GM10266 (cell line): Measurements from ENCODE around the gene TUBGCP3.
A peak's percentile ranks its signal among the peaks of the same experiment; 100 is the strongest.

ENCODE experiments used
- DNase-seq: peaks from one replicate; pipeline ENCODE4 v3.0.0; 2012; ENCODE audit errors: extremely low spot score
- TF ChIP-seq, protein P1 (sequence below): IDR thresholded peaks from 2 replicates; pipeline ENCODE4 v1.5.1; 2012; ENCODE audit warnings: mild to moderate bottlenecking, low read depth; ENCODE audit not compliant: control insufficient read depth, insufficient read depth; ENCODE audit errors: missing control alignments

Gene TUBGCP3

DNA sequence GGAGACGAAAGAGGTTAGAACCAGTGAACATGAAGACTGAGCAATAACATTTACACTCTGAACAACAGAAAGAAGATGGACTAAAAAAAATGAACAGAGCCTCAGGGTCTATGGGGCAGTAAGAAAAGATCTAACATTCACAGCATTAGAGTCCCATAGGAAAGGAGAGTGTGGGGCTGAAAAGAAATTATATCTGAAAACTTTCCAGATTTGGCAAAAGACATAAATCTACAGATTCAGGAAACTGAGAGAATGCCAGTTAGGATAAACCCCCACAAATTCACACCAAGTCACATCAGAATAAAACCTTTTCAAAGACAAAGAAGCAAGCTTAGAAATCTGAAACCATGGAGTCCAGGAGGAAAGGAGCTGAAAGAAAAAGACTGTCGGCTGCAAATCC is 20.3 kb upstream of the TUBGCP3 start:
- DNase-seq = no peak
- TF ChIP-seq, protein P1, sequence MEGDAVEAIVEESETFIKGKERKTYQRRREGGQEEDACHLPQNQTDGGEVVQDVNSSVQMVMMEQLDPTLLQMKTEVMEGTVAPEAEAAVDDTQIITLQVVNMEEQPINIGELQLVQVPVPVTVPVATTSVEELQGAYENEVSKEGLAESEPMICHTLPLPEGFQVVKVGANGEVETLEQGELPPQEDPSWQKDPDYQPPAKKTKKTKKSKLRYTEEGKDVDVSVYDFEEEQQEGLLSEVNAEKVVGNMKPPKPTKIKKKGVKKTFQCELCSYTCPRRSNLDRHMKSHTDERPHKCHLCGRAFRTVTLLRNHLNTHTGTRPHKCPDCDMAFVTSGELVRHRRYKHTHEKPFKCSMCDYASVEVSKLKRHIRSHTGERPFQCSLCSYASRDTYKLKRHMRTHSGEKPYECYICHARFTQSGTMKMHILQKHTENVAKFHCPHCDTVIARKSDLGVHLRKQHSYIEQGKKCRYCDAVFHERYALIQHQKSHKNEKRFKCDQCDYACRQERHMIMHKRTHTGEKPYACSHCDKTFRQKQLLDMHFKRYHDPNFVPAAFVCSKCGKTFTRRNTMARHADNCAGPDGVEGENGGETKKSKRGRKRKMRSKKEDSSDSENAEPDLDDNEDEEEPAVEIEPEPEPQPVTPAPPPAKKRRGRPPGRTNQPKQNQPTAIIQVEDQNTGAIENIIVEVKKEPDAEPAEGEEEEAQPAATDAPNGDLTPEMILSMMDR = no peak

DNA sequence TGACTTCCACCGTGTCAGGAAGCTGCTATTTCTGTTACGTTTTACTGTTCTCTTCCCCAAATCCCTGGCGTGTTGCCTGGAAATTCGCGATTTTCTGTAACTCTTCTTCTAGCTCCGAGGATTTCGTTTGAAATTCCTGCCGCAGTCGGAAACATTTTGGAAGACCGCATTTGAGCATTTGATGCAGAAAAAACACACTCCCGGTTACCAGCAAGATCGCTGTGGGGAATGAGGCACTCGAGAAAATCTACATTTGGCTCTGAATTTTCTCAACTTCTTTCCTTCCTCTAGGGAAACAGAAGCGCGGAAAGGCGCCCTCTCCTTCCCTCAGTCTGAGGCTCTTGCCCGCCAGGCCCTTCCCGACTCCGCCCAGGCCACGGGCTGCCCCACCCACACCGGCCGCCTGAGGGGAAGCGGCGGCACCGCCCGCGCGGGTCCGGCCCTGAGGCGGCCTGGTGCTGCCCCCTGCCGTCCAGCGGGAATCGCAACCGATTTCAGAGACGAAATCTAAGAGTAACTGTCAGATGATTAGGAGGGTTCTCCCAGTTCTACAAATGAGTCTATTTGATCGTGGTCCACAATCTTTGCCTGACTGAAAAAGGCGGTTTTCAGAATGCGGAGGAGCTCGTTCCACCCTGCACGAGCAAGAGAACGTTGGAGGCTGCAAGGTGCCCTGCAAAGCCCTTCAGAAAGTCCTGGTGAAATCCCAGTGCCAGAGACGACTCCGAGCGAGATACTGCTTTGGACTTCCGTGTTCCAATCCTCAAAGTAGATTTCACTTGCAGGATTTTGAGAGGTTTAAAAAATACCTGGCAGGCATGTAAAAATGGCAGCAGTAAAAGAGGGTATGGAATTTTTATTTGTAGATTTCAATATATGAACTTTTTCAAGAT is 18.4 kb upstream of the TUBGCP3 start:
- peak; percentile 92 for DNase-seq
- TF ChIP-seq, protein P1 = peak; percentile 93

DNA sequence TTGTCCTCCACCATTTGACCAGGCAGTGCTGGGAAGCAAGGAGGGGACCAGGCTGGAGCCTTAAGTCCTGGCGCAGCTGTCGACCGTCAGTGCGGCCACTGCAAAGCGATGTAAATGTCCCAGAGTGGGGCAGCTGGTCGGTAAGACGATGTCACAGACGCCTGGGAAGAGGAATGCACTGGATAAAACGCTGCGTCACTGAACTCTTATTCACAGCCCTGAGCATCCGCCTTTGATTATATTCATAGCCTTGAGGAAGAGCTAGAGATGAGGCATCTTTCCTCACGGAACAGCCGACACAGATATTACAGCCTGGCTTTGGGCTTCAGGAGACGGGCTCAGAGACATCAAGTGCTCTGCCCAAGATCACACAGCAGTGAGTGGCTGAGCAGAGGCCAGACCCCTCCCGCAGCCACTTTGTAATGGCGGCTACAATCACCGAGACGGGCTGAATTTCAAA is 17.6 kb upstream of the TUBGCP3 start:
- DNase-seq = no peak
- TF ChIP-seq, protein P1 = no peak

DNA sequence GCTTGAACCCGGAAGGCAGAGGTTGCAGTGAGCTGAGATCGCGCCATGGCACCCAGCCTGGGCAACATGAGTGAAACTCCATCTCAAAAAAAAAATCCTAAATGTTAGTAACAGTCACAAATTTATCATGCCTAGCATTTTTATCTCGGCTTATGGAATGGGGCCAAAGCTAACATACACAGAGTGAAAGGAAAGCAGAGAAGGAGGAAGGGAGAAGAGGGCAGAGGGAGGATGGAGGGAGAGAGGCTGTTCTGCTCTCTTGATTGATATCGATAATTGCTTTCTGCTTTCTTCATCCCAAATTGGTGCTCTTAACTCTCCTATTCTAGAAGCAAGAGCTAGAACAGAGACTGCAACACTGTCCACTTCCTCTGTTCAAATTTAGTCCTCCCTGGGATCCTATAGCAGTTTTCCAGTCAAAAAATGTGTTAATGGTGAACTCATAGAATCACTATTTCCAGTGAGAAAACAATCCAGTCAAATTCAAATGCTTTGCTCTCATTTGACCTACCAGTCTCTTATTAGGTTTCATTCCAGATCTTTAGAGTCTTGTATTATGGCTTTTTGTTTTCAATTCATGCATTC is 15.8 kb upstream of the TUBGCP3 start:
- TF ChIP-seq, protein P1 = no peak
- no peak for DNase-seq

DNA sequence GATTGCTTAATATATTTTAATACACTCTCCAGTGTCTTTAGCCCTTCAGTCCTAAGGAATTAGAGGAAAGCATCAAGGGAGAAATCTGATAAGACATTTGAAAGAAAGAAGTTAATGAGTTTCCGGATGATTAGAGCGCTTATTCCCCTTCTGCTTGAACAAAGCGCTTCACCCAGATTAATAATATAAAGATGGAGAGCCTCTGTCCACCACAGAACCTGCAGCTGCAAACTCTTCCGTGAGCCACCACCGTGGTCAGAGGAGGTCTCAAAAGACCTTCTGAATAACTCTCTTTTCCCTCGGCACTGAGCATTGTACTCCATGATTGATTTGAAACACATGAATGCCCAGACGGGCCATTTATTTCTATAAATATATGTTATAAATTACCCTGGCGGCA is 14.2 kb upstream of the TUBGCP3 start:
- no peak for DNase-seq
- TF ChIP-seq, protein P1 = no peak

DNA sequence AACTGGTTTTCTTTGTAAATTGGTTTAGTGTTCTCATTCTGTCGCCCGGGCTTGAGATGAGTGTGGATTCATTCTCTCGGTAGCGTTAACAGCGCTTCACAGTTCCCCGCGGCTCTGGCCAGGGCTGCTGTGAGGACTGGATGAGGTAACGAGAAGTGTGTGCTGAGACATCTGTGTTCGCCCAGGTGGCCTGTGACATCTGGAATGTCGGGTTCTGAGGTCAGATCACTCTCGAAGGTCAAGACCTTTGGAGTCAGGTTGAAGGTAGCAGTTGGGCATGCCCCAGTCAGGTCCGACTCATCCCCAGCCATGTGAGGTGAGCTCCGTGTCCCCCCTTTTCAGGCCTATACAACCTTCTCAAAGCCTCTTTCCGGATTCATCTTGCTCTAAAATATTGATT is 13.4 kb upstream of the TUBGCP3 start:
- TF ChIP-seq, protein P1 = no peak
- DNase-seq = no peak

DNA sequence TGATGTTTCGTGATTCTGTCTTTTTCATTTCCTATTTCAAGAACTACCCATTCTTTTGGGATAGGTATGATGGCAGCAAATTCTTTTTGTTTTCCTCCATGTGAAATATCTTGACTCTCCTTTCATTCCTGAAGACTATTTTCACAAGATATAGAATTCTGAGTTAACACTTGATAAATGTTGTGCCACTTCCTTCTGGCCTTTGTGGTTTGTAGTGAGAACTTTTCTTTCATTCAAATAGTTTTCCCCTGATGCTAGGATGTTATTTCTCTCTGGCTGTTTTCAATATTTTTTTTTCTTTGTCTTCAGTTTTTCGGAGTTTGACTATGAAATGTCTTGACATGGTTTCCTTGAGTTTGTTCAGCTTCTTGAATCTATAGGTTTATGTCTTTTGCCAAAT is 8.3 kb upstream of the TUBGCP3 start:
- TF ChIP-seq, protein P1 = no peak
- DNase-seq = no peak
